Neural cell (in vitro differentiated cells): ENCODE data around the gene STARD5. TPM values are rescaled to one million over a fixed set of nuclear protein-coding genes. Genes with fewer than 3 reads are reported as not detected.

Experiments used
- H2AFZ ChIP-seq: fragments of 200-600, 300-800 bp; sonication (generic), shearing (Covaris generic); 2 replicates; pipeline ENCODE4 v1.6.0; 2014; ENCODE audit warnings: low read depth, mild to moderate bottlenecking, antibody characterized with exemption, low read length, moderate library complexity
- H3F3A ChIP-seq: fragments of 200-600 bp; shearing (Covaris generic); 2 replicates; pipeline ENCODE4 v1.6.1; 2016; ENCODE audit warnings: mild to moderate bottlenecking, moderate library complexity, mixed read lengths, antibody characterized with exemption, low read length; ENCODE audit not compliant: insufficient read depth, poor library complexity, severe bottlenecking
- H3K27ac ChIP-seq: fragments of 200-600, 300-800 bp; sonication (generic), shearing (Covaris generic); 2 replicates; pipeline ENCODE4 v1.5.1; 2014; ENCODE audit warnings: mild to moderate bottlenecking, low read length, moderate library complexity
- H3K27me3 ChIP-seq: fragments of 300-800, 200-600 bp; sonication (generic), shearing (Covaris generic); 2 replicates; pipeline ENCODE4 v1.6.0; 2014; ENCODE audit warnings: mild to moderate bottlenecking, low read depth, low read length, moderate library complexity; ENCODE audit not compliant: insufficient read depth
- H3K36me3 ChIP-seq: fragments of 300-800, 200-600 bp; sonication (generic), shearing (Covaris generic); 2 replicates; pipeline ENCODE4 v1.5.1; 2014; ENCODE audit warnings: mild to moderate bottlenecking, antibody characterized with exemption, low read length, moderate library complexity; ENCODE audit not compliant: insufficient read depth
- H3K4me2 ChIP-seq: fragments of 300-800, 200-600 bp; sonication (generic), shearing (Covaris generic); 2 replicates; pipeline ENCODE4 v1.6.0; 2014; ENCODE audit warnings: mild to moderate bottlenecking, low read length
- H3K4me3 ChIP-seq: fragments of 300-800, 200-600 bp; sonication (generic), shearing (Covaris generic); 2 replicates; pipeline ENCODE4 v1.5.1; 2014; ENCODE audit warnings: mild to moderate bottlenecking, low read length, moderate library complexity
- H3K79me2 ChIP-seq: fragments of 200-600 bp; shearing (Covaris generic); replicated peaks from 2 replicates; pipeline ENCODE4 v1.6.0; 2014; ENCODE audit warnings: mild to moderate bottlenecking, low read length, moderate library complexity; ENCODE audit not compliant: insufficient read depth
- H3K9ac ChIP-seq: fragments of 300-800, 200-600 bp; sonication (generic), shearing (Covaris generic); 2 replicates; pipeline ENCODE4 v1.6.1; 2016; ENCODE audit warnings: mild to moderate bottlenecking, low read length, mixed read lengths
- H3K9me2 ChIP-seq: fragments of 200-600 bp; shearing (Covaris generic); 2 replicates; pipeline ENCODE4 v1.6.1; 2016; ENCODE audit warnings: mild to moderate bottlenecking, low read length, mixed read lengths; ENCODE audit not compliant: insufficient read depth
- H3K9me3 ChIP-seq: fragments of 200-600, 300-800 bp; sonication (generic), shearing (Covaris generic); 2 replicates; pipeline ENCODE4 v1.6.1; 2016; ENCODE audit warnings: mild to moderate bottlenecking, mixed run types, low read length, moderate library complexity, mixed read lengths
- H4K20me1 ChIP-seq: fragments of 200-600 bp; shearing (Covaris generic); 2 replicates; pipeline ENCODE4 v1.6.1; 2016; ENCODE audit warnings: mild to moderate bottlenecking, mixed run types; ENCODE audit not compliant: insufficient read depth
- EP300 ChIP-seq: fragments of 450-650 bp; conservative IDR thresholded peaks from 2 replicates; pipeline ENCODE4 v1.6.1; 2014; ENCODE audit warnings: antibody characterized with exemption, mild to moderate bottlenecking, moderate library complexity; ENCODE audit not compliant: poor library complexity, severe bottlenecking
- EZH2 ChIP-seq: fragments of 200-600, 300-800 bp; shearing (Covaris generic), sonication (generic); IDR thresholded peaks from 2 replicates; pipeline ENCODE4 v1.6.1; 2014; ENCODE audit warnings: antibody characterized with exemption, low read length, borderline replicate concordance, mild to moderate bottlenecking; ENCODE audit not compliant: insufficient read depth, poor library complexity, severe bottlenecking
- MXI1 ChIP-seq: fragments of 450-650 bp; conservative IDR thresholded peaks from 2 replicates; pipeline ENCODE4 v1.6.1; 2014; ENCODE audit warnings: antibody characterized with exemption, mild to moderate bottlenecking; ENCODE audit not compliant: poor library complexity, severe bottlenecking
- POLR2AphosphoS5 ChIP-seq: IDR thresholded peaks from 2 replicates; pipeline ENCODE4 v1.6.1; 2012
- RAD21 ChIP-seq: fragments of 450-650 bp; conservative IDR thresholded peaks from 2 replicates; pipeline ENCODE4 v1.6.1; 2014; ENCODE audit warnings: antibody characterized with exemption, mild to moderate bottlenecking, moderate library complexity
- SMC3 ChIP-seq: fragments of 450-650 bp; conservative IDR thresholded peaks from 2 replicates; pipeline ENCODE4 v1.6.1; 2014; ENCODE audit warnings: antibody characterized with exemption, mild to moderate bottlenecking, moderate library complexity; ENCODE audit not compliant: poor library complexity
- TAF1 ChIP-seq: IDR thresholded peaks from 2 replicates; pipeline ENCODE4 v1.6.1; 2012; ENCODE audit warnings: low read depth
- polyA plus RNA-seq: library from polyadenylated mRNA; depleted of rRNA; stranded (reverse); fragments of >200 nt; gene quantifications from 2 replicates; pipeline ENCODE4 v1.2.3, GENCODE V29; 2014
- TF ChIP-seq, protein P1 (sequence below): fragments of 450-650 bp; IDR thresholded peaks from 2 replicates; pipeline ENCODE4 v1.5.1; 2014; ENCODE audit warnings: antibody characterized with exemption, mild to moderate bottlenecking, moderate library complexity; ENCODE audit not compliant: poor library complexity, severe bottlenecking
- TF ChIP-seq, protein P2 (sequence below): IDR thresholded peaks from 2 replicates; pipeline ENCODE4 v1.6.1; 2012; ENCODE audit warnings: borderline replicate concordance

The STARD5 gene
- polyA plus RNA-seq, 1 donor from 2014 or later: 0.76 TPM

DNA sequence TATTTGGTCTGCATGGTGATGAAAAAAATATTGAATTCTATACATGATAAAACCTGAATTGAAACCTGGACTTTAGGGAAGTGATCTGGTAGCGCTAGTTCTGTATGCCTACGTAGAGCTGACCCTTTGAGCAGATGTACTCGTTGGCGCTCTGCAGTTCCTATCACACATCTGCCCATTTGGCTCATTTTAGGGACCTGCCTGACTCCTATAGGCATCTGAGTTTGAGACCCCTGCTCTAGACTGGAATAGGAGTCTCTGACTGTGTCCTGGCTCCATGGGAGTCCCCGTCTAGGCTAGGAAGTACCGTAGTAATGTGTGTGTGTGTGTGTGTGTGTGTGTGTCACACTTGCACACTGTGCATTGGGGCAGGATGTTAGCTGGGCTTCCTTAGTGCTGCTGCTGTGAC lies 21.2 kb downstream of the STARD5 start:
- H3K9ac ChIP-seq: no peak overlapping the region

GRCh38 chr15:81301815-81302399 lies 22.0 kb downstream of the STARD5 start:
- no peaks in the 10 kb centered on the region for H3K27me3 ChIP-seq
- no peak overlapping the region for H2AFZ ChIP-seq
- H4K20me1 ChIP-seq: no peaks in the 10 kb centered on the region
- H3K27ac ChIP-seq: no peak overlapping the region
- no peaks in the 10 kb centered on the region for H3K79me2 ChIP-seq
- no peaks in the 10 kb centered on the region for H3K9me2 ChIP-seq
- H3K4me3 ChIP-seq: no peak overlapping the region
- no peaks in the 10 kb centered on the region for H3K36me3 ChIP-seq
- H3K4me2 ChIP-seq: no peak overlapping the region
- TF ChIP-seq SMC3 (no peak), MXI1 (no peak), TAF1 (no peak), RAD21 (no peak), POLR2AphosphoS5 (no peak), EZH2 (no peak), EP300 (no peak)
- TF ChIP-seq, protein P1, sequence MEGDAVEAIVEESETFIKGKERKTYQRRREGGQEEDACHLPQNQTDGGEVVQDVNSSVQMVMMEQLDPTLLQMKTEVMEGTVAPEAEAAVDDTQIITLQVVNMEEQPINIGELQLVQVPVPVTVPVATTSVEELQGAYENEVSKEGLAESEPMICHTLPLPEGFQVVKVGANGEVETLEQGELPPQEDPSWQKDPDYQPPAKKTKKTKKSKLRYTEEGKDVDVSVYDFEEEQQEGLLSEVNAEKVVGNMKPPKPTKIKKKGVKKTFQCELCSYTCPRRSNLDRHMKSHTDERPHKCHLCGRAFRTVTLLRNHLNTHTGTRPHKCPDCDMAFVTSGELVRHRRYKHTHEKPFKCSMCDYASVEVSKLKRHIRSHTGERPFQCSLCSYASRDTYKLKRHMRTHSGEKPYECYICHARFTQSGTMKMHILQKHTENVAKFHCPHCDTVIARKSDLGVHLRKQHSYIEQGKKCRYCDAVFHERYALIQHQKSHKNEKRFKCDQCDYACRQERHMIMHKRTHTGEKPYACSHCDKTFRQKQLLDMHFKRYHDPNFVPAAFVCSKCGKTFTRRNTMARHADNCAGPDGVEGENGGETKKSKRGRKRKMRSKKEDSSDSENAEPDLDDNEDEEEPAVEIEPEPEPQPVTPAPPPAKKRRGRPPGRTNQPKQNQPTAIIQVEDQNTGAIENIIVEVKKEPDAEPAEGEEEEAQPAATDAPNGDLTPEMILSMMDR: no peak
- TF ChIP-seq, protein P2, sequence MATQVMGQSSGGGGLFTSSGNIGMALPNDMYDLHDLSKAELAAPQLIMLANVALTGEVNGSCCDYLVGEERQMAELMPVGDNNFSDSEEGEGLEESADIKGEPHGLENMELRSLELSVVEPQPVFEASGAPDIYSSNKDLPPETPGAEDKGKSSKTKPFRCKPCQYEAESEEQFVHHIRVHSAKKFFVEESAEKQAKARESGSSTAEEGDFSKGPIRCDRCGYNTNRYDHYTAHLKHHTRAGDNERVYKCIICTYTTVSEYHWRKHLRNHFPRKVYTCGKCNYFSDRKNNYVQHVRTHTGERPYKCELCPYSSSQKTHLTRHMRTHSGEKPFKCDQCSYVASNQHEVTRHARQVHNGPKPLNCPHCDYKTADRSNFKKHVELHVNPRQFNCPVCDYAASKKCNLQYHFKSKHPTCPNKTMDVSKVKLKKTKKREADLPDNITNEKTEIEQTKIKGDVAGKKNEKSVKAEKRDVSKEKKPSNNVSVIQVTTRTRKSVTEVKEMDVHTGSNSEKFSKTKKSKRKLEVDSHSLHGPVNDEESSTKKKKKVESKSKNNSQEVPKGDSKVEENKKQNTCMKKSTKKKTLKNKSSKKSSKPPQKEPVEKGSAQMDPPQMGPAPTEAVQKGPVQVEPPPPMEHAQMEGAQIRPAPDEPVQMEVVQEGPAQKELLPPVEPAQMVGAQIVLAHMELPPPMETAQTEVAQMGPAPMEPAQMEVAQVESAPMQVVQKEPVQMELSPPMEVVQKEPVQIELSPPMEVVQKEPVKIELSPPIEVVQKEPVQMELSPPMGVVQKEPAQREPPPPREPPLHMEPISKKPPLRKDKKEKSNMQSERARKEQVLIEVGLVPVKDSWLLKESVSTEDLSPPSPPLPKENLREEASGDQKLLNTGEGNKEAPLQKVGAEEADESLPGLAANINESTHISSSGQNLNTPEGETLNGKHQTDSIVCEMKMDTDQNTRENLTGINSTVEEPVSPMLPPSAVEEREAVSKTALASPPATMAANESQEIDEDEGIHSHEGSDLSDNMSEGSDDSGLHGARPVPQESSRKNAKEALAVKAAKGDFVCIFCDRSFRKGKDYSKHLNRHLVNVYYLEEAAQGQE: no peak
- H3F3A ChIP-seq: no peaks in the 10 kb centered on the region
- no peaks in the 10 kb centered on the region for H3K9me3 ChIP-seq
- H3K9ac ChIP-seq: no peak overlapping the region

More for the DNA sequence above, 21.2 kb downstream of the STARD5 start:
- TF ChIP-seq MXI1 (no peak), EZH2 (no peak), RAD21 (no peak), POLR2AphosphoS5 (no peak), SMC3 (no peak), EP300 (no peak), TAF1 (no peak)
- TF ChIP-seq, protein P1: no peak
- TF ChIP-seq, protein P2: no peak
- no peaks in the 10 kb centered on the region for H3K9me2 ChIP-seq
- no peaks in the 10 kb centered on the region for H3F3A ChIP-seq
- H4K20me1 ChIP-seq: no peaks in the 10 kb centered on the region
- no peaks in the 10 kb centered on the region for H3K36me3 ChIP-seq
- no peak overlapping the region for H3K4me2 ChIP-seq
- H2AFZ ChIP-seq: no peak overlapping the region
- H3K4me3 ChIP-seq: no peak overlapping the region
- H3K27ac ChIP-seq: no peak overlapping the region
- H3K27me3 ChIP-seq: no peaks in the 10 kb centered on the region
- H3K79me2 ChIP-seq: no peaks in the 10 kb centered on the region
- H3K9me3 ChIP-seq: no peaks in the 10 kb centered on the region
